Dermis blood vessel endothelial cell (primary cell): ENCODE results near the gene SERTAD1. TPM values are rescaled to one million over a fixed set of nuclear protein-coding genes. Genes with fewer than 3 reads are reported as not detected.
A peak's percentile ranks its signal among the peaks of the same experiment; 100 is the strongest.
"Not testable (repeated sequence)": the region's sequence is repeated elsewhere in the genome, so short reads cannot be mapped to it uniquely, and the experiment has no call there.

Experiments
- DNase-seq: peaks from one replicate; pipeline ENCODE4 v3.0.0; 2010
- total RNA-seq: library from RNA; depleted of rRNA; stranded (reverse); fragments of >200 nt; gene quantifications from 2 replicates; pipeline ENCODE4 v1.2.3, GENCODE V29; 2014

SERTAD1 gene
- total RNA-seq, result 18.8 and 38.1 TPM in 2 replicates

GRCh38 chr19:40425450-40426287, at the start of gene SERTAD1:
Gene SERTAD1, minus strand, starts transcription at chr19:40425992. Its CDS starts 2,446 bp downstream, at chr19:40423546.
- DNase-seq, result peak; percentile 100

GRCh38 chr19:40474737-40475136, 48.9 kb upstream of the SERTAD1 start:
- DNase-seq, result no peak

GRCh38 chr19:40472516-40472915, 46.7 kb upstream of the SERTAD1 start:
- DNase-seq, result no peak

GRCh38 chr19:40471111-40471510, 45.3 kb upstream of the SERTAD1 start:
- no peak for DNase-seq

GRCh38 chr19:40469011-40469410, 43.2 kb upstream of the SERTAD1 start:
- no peak for DNase-seq

GRCh38 chr19:40466985-40467734, 41.4 kb upstream of the SERTAD1 start, which contains the start of gene SPTBN4:
Gene SPTBN4, plus strand, starts transcription at chr19:40467001. Its CDS starts 5,621 bp downstream, at chr19:40472622.
- no peak for DNase-seq

GRCh38 chr19:40466219-40466984, 40.6 kb upstream of the SERTAD1 start:
- peak; percentile 6 for DNase-seq

GRCh38 chr19:40465557-40466218, 39.9 kb upstream of the SERTAD1 start, which contains the start of gene BLVRB:
Gene BLVRB, minus strand, starts transcription at chr19:40465745. Its CDS starts 57 bp downstream, at chr19:40465688.
- DNase-seq, result peak; percentile 99

- no peak for DNase-seq
Measured at GRCh38 chr19:40465025-40465556, 39.3 kb upstream of the SERTAD1 start.

GRCh38 chr19:40464059-40465024, 38.5 kb upstream of the SERTAD1 start:
- DNase-seq, result peak; percentile 93

GRCh38 chr19:40463587-40464037, 37.8 kb upstream of the SERTAD1 start:
- DNase-seq, result not testable (repeated sequence)

- DNase-seq, result no peak
Measured at GRCh38 chr19:40461669-40462221, 36.0 kb upstream of the SERTAD1 start.

- DNase-seq, result no peak
Measured at GRCh38 chr19:40460185-40460584, 34.4 kb upstream of the SERTAD1 start.

GRCh38 chr19:40458597-40458974, 32.8 kb upstream of the SERTAD1 start:
- DNase-seq, result no peak

- no peak for DNase-seq
Measured at GRCh38 chr19:40457953-40458596, 32.3 kb upstream of the SERTAD1 start.

GRCh38 chr19:40457048-40457447, 31.3 kb upstream of the SERTAD1 start:
- no peak for DNase-seq

GRCh38 chr19:40453943-40454342, 28.2 kb upstream of the SERTAD1 start:
- DNase-seq, result not testable (repeated sequence)

- no peak for DNase-seq
Measured at GRCh38 chr19:40453151-40453735, 27.5 kb upstream of the SERTAD1 start.

GRCh38 chr19:40452016-40452415, 26.2 kb upstream of the SERTAD1 start:
- no peak for DNase-seq
